MCF 10A (cell line): ENCODE data around the gene IL12RB2. TPM values are rescaled to one million over a fixed set of nuclear protein-coding genes. Genes with fewer than 3 reads are reported as not detected.
"Not testable (repeated sequence)": the region's sequence is repeated elsewhere in the genome, so short reads cannot be mapped to it uniquely, and the experiment has no call there.

Source experiments
- BruUV-seq: library from RNA; stranded (reverse); fragments of 400-500 nt; replicated peaks from 2 replicates; lab custom pipeline; 2021; lab: Mats Ljungman, UMichigan
- CTCF ChIA-PET: fragments of 300-600 bp; sonication (Branson Sonifier 250); formaldehyde crosslinking; extraction: SDS; loops from one replicate; lab custom pipeline; 2021; ENCODE audit warnings: antibody characterized with exemption, inconsistent platforms; lab: Yijun Ruan, JAX
- POLR2A ChIA-PET: fragments of 300-600, 350-650 bp; sonication (Branson Sonifier 250); formaldehyde crosslinking; extraction: SDS; loops from one replicate; lab custom pipeline; 2020; ENCODE audit warnings: antibody characterized with exemption, inconsistent platforms; lab: Yijun Ruan, JAX
- DNase-seq: peaks from one replicate; pipeline ENCODE4 v3.0.0-alpha.2; 2018; ENCODE audit not compliant: unreplicated experiment
- H3K27ac Mint-ChIP-seq: one replicate; pipeline ENCODE4 v1.8.0; 2022; ENCODE audit warnings: mild to moderate bottlenecking, low read depth, mixed read lengths; ENCODE audit not compliant: unreplicated experiment
- H3K27me3 Mint-ChIP-seq: one replicate; pipeline ENCODE4 v1.8.0; 2022; ENCODE audit warnings: mixed read lengths; ENCODE audit not compliant: insufficient read depth, unreplicated experiment
- H3K36me3 Mint-ChIP-seq: one replicate; pipeline ENCODE4 v1.8.0; 2022; ENCODE audit warnings: mild to moderate bottlenecking, moderate library complexity, mixed read lengths; ENCODE audit not compliant: insufficient read depth, unreplicated experiment
- H3K4me1 Mint-ChIP-seq: one replicate; pipeline ENCODE4 v1.8.0; 2022; ENCODE audit warnings: mixed read lengths; ENCODE audit not compliant: insufficient read depth, unreplicated experiment
- H3K4me3 Mint-ChIP-seq: one replicate; pipeline ENCODE4 v1.8.0; 2022; ENCODE audit warnings: mild to moderate bottlenecking, moderate library complexity, mixed read lengths; ENCODE audit not compliant: unreplicated experiment
- H3K9me3 Mint-ChIP-seq: one replicate; pipeline ENCODE4 v1.8.0; 2022; ENCODE audit warnings: mixed read lengths; ENCODE audit not compliant: unreplicated experiment
- CTCF ChIP-seq: fragments of 200-600 bp; IDR thresholded peaks from one replicate; pipeline ENCODE4 v1.8.0; 2022; ENCODE audit warnings: antibody characterized with exemption, mild to moderate bottlenecking; ENCODE audit not compliant: unreplicated experiment
- intact Hi-C: fragments of 100-400 bp; cut with micrococcal nuclease; formaldehyde crosslinking; loops from 2 replicates; pipeline ENCODE4 v1.14.1; 2022
- total RNA-seq: library from RNA; stranded (reverse); gene quantifications from 2 replicates; pipeline ENCODE4 v1.2.3, GENCODE V29; 2022

Gene IL12RB2
- total RNA-seq, 1 experiment from 2014 or later, result not detected

- DNase-seq, result no peak
- peaks cover 53% of the 10 kb centered on the region for H3K36me3 Mint-ChIP-seq
Observed at GRCh38 chr1:67404212-67404620, 96.5 kb downstream of the IL12RB2 start.

DNA sequence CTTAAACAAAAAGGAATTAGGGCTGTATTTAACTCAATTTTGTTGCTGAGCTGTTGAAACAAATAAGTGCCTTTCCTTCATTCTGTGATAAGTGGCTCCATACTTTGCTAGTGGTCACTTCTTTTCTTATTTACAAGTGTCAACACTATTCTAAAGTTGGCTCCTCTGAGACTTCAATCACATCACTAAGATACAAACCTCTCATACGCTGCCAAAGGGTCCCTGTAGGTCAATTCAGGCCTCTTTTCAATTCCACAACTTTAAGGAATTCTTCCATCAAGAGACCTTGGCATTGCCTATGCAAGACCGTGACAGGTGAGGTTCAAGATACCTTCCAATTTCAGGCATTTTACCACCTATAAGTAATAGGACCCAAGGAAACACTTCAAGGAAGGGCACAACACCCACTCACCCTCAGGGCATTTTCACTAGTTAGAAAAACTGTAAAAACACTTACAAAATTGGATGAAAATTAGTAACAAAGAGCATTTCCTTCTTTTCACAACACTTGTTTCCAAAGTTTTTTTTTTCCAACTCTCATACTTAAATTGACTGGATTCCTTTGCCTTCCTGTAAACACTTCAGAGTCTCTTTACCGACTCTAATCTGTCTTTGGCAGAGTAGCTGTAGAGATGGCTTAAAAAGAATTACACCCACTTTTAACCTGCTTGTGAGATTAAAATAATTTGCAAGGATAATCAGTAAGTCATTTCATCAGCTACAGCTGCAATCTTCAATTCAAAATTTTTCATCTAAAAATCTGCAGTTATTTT is 98.0 kb downstream of the IL12RB2 start:
- H3K27me3 Mint-ChIP-seq, result no peaks in the 10 kb centered on the region
- POLR2A ChIA-PET, result interaction anchor here (0.7 kb wide), 1 partner anchor 243 kb away, joined by 3 read pairs; no protein-coding TSS in a partner anchor
- CTCF ChIA-PET, result interaction anchor here (0.7 kb wide), 1 partner anchor 57 kb away, joined by 3 read pairs; no protein-coding TSS in a partner anchor
- intact Hi-C loops, result no loop called here
- BruUV-seq, result no TSS peak
- DNase-seq, result no peak
- no peaks in the 10 kb centered on the region for H3K9me3 Mint-ChIP-seq
- no peak overlapping the region for H3K4me3 Mint-ChIP-seq
- H3K4me1 Mint-ChIP-seq, result peaks cover 12% of the 10 kb centered on the region
- peaks cover 68% of the 10 kb centered on the region for H3K36me3 Mint-ChIP-seq
- no peak overlapping the region for H3K27ac Mint-ChIP-seq
- no peak for TF ChIP-seq CTCF

More at GRCh38 chr1:67404212-67404620, 96.5 kb downstream of the IL12RB2 start:
- H3K9me3 Mint-ChIP-seq, result no peaks in the 10 kb centered on the region
- peaks cover 11% of the 10 kb centered on the region for H3K4me1 Mint-ChIP-seq
- BruUV-seq, result no TSS peak
- POLR2A ChIA-PET, result no interaction called here
- intact Hi-C loops, result no loop called here
- no peak overlapping the region for H3K27ac Mint-ChIP-seq
- TF ChIP-seq CTCF, result no peak
- CTCF ChIA-PET, result no interaction called here
- H3K4me3 Mint-ChIP-seq, result no peak overlapping the region
- H3K27me3 Mint-ChIP-seq, result no peaks in the 10 kb centered on the region

- H3K36me3 Mint-ChIP-seq, result peaks cover 80% of the 10 kb centered on the region
- intact Hi-C loops, result no loop called here
- ChIA-PET POLR2A (interaction anchor here (0.8 to 1.6 kb wide), 3 partner anchors 9 to 26 kb away, joined by 3 to 4 read pairs (median 4); no protein-coding TSS in a partner anchor), CTCF (interaction anchor here (0.6 kb wide), 2 partner anchors 196 to 240 kb away, joined by 3 read pairs; no protein-coding TSS in a partner anchor)
- H3K4me3 Mint-ChIP-seq, result no peak overlapping the region
- DNase-seq, result no peak
- H3K9me3 Mint-ChIP-seq, result no peaks in the 10 kb centered on the region
- TF ChIP-seq CTCF, result no peak
- H3K4me1 Mint-ChIP-seq, result peaks cover 6% of the 10 kb centered on the region
- H3K27ac Mint-ChIP-seq, result no peak overlapping the region
- no TSS peak for BruUV-seq
- H3K27me3 Mint-ChIP-seq, result no peaks in the 10 kb centered on the region
Observed at GRCh38 chr1:67407498-67407897, 99.8 kb downstream of the IL12RB2 start.

DNA sequence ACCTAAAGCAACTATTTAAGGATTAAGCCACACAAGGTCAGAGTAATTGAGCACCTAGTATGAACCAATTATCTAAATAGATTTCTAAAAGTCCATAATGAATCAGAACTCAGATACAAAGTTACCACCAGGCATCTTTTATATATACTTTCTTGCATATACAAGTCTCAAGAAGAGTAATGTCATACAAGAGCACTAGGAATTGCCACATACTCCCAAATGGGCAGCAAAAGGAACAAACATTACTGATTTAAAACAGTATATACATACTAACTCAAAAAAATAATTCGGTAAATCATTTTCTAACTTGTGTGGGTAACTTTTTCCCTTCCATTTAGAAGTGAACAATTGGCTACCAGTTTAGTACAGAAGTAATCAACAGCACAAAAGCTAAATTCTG is 100.5 kb downstream of the IL12RB2 start:
- no peak for DNase-seq
- Mint-ChIP-seq H3K27me3 (no peaks in the 10 kb centered on the region), H3K4me1 (peaks cover 6% of the 10 kb centered on the region), H3K27ac (no peak overlapping the region), H3K4me3 (no peak overlapping the region), H3K36me3 (peaks cover 86% of the 10 kb centered on the region), H3K9me3 (no peaks in the 10 kb centered on the region)
- ChIA-PET POLR2A (interaction anchor here (0.6 to 2.0 kb wide), 9 partner anchors 8 to 338 kb away, joined by 3 to 6 read pairs (median 4); partner anchors contain the start of gene SERBP1), CTCF (interaction anchor here (0.6 to 1.2 kb wide), 2 partner anchors 33 to 93 kb away, joined by 3 to 5 read pairs; no protein-coding TSS in a partner anchor)
- intact Hi-C loops, result no loop called here
- no peak for TF ChIP-seq CTCF
- no TSS peak for BruUV-seq

DNA sequence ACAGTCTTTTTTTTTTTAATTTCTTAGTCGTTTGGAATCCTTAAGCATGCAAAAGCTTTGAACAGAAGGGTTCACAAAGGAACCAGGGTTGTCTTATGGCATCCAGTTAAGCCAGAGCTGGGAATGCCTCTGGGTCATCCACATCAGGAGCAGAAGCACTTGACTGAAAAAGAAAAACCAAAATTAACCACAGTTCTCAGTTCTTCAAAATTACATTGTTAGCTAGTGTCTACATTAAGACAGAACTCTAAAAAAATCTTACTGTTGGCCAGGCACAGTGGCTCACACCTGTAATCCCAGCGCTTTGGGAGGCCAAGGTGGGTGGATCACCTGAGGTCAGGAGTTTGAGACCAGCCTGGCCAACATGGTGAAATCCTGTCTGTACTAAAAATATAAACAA is 105.4 kb downstream of the IL12RB2 start:
- H3K27me3 Mint-ChIP-seq, DNase-seq, H3K4me1 Mint-ChIP-seq, intact Hi-C loops, H3K4me3 Mint-ChIP-seq, H3K27ac Mint-ChIP-seq, H3K9me3 Mint-ChIP-seq, BruUV-seq: not testable (repeated sequence)
- H3K36me3 Mint-ChIP-seq, result peaks cover 95% of the 10 kb centered on the region
- CTCF ChIA-PET, result interaction anchor here (0.6 to 1.3 kb wide), 4 partner anchors 67 to 97 kb away, joined by 3 to 5 read pairs (median 3); no protein-coding TSS in a partner anchor
- POLR2A ChIA-PET, result interaction anchor here (0.7 to 1.3 kb wide), 2 partner anchors 10 to 15 kb away, joined by 3 to 4 read pairs; no protein-coding TSS in a partner anchor
